ENCODE measurements around the gene MYO16.

MYO16 gene

DNA sequence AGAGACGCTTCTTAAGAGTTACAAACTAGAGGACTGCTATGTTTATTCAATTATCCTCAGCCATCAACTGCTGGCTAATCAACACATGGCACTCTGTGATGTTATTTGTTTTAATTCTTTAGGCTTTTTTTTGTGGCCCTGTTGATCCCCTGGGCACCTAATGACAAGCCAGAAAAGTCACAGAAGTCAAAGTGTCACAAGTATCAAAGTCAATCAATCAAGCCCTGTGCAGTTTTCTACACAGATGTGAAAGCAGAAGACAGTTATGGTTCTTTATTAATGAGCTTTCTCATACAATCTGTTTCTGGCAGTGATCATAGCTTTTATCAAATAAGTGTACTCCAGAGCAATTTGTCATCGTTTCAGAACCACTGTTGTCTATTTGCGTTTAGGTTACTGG is 34.3 kb downstream of the MYO16 start:
- no peak for DNase-seq (ENCODE audit: low spot score)

DNA sequence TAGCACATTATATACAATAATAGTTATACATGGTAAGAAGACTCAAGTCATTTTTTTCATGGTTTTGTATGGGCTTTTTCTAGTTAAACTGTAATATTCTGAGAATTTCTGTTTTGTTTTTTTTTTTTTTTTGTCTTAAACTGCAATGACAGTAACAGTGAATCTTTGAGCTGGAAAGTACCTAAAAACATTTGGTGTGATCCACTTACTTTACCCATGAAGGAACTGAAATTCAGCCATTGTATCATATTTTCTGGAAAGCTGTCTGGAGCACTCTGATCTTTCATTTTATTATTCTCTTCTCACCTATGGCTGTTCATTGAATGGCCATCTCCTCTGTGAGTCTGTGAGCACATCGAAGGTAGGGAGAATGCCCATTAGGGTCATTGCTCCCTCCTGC is 37.8 kb downstream of the MYO16 start:
- no peak for DNase-seq (ENCODE audit: low spot score)

DNA sequence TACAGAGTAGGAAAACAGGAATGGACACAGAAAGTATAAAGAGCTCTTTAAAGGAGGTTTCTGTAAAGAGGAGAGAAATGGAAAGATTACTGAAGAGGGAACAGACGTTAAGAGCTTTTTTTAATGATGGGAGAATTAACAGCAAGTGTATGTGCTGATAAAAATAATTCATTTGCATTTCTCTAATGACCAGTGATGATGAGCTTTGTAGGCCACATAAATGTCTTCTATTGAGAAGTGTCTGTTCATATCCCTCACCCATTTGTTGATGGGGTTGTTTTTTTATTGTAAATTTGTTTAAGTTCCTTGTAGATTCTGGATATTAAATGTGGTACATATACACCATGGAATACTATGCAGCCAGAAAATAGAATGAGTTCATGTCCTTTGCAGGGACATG is 40.0 kb downstream of the MYO16 start:
- no peak for DNase-seq (ENCODE audit: low spot score)

DNA sequence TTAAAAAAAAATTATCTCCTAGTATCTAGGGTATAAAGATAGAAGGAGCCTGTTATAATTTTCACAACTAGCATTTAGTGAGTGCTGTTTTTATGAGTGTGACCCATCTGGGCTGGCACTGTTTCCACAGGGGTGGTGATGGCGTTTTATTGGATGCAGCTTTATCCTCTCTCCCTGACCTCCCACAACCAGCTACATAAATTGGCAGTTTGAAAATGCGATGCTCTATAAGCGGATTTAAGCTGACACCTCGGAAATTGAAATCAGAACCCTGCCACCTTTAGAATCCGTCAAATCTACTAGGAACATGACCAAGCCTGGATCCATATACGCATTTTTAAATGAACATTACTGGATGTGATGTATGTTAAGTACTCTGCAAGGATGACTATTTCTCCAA is 44.9 kb downstream of the MYO16 start:
- DNase-seq (ENCODE audit: low spot score) = no peak

DNA sequence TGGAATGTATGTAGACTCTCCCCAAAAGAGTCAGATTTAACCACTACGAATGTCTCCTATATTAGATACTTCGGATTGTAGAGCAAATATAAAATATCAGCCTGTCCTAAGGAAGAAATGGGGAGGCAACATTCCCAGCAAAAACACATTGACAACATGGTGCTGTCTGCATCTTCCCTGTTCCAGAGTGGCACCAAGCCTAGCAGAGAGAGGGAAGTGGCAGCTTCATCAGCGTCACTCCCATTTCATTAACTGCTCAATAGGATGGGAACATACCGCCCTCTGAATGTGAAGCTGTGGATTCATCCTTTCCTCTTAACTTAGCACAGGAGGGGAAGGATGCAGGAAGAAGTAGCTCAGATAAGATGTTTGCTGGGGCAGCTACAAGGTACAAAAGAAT is 45.4 kb downstream of the MYO16 start:
- no peak for DNase-seq (ENCODE audit: low spot score)

DNA sequence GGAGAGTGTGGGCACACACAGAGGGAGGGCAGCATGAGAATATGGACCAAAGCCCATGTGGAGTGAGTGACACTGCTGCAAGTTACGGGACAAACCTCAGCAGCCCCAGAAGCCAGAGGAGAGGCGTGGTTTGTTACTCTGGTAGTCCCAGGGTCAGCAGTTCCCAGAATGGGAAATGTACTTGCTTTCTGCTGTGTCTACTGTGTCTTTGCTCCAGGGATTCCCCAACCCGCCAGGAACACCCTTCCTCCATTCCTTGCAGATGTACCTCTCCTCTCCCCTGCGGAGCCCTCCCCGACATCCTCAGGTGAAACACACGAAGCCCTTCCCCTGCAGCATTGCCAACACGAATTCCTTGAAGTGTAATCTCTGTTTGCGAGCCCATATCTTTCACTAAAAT is 47.2 kb downstream of the MYO16 start:
- DNase-seq (ENCODE audit: low spot score) = no peak

DNA sequence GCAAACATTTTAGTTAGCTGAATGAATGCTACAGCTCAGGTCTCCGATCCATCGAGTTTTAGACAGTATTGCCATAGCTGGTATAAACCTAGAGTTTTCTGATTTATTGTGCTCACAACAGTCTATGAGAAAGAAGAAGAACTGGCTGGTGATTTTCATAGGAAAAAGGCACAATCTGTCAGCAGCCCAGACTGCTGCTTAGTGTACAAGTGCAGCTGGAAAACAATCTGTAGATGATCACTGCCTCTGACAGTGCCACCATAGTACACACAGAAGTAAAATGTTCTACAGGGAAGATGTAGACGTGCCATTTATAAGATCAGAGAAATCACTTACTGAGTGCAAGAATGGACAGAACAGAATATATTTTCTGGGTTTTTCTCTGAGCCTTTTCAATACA is 48.4 kb downstream of the MYO16 start:
- DNase-seq (ENCODE audit: low spot score) = no peak

DNA sequence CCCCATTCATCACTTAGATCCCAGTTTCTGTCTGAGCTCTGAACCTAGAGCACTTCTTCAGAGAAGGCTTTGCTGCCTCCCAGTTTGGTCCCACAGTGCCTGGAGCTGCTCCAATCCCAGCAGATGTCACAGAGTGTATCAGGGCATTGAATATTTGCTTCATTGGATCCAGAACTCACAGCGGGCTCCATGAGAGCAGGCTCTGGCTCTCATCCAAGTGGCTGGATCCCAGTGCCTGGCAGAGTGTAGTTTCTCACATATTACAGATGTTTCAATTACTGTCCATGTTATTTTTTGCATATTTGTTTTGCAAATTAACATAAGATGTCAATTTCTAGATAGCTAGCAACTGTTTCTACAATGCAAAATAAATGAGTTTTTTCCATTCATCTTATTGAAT is 50.6 kb downstream of the MYO16 start:
- no peak for DNase-seq (ENCODE audit: low spot score)

DNA sequence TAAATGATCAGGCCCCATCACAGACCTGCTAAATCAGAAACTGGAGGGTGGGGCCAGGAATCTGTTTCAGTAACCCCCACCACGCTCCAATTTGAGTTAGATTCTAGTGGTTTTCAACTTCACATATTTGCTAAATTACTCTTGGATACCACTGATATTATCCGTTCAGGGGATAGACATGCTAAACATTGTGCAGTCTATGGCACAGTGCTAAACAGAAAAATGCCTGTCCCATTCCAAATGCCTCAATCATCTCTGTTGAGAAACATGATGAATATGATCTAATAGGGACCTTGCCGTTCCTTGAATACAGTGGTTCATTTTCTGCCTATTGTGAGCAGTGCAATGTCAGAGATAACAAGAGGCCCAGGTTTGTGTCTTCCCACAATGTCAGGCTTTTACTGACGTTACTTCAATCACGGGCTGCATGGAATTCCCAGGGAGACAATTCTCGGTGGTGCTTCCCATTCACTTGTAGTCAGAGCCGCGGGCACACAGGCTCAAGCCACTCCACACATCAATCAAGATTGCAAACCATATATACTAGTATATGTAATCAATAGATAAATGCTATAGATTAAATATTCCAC is 52.7 kb downstream of the MYO16 start:
- DNase-seq (ENCODE audit: low spot score) = no peak

DNA sequence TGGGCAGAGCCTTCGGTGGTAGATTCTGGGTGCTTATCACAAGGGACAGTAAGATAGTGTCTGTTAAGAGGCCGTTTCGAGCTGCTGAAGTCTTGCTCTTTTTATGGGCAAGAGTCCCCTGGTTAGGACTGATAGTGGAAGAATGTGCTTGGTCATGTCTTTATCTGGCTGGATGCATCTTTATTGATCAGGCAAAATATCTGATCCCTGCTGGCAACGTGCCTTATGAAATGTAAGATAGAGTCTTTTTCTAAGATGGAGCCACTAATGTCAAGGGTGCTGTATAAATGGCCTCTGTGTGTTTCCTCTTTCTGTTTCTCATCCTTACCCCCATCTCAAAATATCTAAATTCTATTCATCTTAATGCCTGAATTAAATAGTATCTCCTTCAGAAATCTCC is 53.3 kb downstream of the MYO16 start:
- no peak for DNase-seq (ENCODE audit: low spot score)

DNA sequence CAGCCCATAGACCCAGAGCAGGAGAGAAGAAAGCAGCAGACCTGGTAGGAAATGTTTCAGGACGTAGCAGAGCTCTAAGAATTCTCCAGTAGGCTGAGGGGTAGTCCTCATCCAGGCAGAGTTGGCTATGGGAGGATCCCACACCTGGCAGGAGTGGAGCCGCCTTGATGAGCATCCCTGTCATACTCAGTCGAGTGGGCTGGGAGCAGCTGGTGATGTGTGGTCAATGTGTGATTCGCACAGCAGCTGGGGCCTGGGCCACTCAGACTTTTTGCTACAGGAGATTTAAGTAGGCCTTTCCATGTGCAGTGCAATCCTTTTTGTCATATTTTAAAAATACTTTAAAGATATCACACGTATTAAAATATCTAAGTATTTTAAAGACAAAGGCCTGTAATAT is 56.6 kb downstream of the MYO16 start:
- DNase-seq (ENCODE audit: low spot score) = no peak

DNA sequence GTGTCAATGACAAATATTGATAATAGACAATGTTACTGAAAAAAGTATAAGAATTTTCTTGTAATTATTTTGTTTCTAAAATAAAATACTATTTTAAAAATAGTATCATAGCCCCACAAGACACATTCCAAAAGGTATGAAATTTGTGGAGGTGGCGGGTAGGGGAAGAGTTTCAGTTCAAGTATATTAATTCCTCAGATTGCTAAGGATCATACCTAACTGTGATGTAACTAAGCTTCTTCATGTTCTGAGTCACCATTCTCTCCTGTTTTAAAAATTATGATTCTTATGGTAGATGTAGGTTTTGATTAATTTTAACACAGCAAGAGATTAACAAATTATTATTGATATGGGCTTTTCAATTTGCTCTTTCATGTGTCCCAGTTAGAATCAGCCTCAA is 61.3 kb downstream of the MYO16 start:
- no peak for DNase-seq (ENCODE audit: low spot score)

DNA sequence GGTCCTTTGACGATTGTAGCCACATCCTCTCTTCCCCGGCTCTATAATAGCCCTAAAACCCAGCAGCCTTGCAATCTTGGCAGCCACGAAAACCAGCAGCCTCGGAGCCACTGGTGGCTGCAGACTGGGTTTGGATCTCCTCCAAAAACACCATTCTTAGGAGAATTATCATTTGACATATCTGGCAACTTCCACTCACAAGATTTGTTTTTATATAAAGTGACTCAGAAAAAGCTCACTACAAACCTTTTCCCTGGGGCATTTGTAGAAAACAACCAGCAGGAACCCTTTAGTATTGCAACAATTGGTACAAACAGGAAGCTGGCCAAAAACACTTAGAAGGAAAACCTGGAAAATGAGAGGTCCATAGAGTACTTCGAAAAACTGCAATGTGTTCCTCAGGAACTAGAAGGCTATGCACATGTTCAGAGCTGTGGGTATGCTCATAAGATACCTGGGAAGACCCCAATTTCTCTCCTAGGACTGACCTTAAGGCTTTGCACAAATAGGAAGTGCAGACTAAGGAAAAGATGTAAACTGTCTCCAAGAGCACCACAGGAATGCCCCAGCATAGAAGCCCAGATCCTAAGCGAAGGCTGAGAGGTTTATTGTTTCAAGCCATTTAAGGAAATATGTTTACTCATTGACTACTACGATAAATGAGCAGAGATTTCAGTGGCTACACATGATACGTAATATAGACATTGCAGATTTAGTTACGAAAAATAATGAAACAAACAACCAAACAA is 71.2 kb downstream of the MYO16 start:
- no peak for DNase-seq (ENCODE audit: low spot score)

DNA sequence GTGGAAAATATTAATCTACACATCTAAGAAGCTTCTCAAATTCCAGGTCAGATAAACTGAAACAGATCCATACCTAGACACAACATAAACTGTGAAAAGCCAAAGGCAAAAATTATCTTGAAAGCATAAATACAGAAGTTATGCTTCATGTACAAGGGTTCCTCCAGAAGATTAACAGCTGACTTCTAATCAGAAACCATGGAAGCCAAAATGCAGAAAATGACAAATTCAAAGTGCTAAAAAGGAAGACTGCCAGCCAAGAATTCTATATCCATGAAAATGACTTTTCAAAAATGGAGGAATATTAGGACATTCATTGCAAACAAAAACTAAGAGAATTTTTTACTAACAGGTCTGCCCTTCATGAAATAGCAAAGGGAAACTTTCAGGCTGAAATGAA is 72.8 kb downstream of the MYO16 start:
- DNase-seq (ENCODE audit: low spot score) = no peak

DNA sequence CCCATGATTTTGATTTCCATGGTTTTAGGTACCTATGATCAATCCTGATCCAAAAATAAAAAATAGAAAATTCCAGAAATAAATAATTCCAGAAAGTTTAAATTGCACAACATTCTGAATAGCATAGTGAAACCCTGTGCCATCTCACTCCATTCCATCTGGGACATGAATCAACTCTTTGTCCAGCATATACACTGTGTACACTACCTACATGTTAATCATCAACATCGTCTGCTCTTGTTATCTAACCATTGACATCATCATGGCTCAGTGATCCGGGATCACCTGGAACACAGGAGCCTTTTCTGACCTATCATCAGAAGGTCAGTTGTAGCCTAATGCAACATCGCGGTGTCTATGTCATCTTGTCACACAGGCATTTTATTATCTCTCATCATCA is 75.6 kb downstream of the MYO16 start:
- no peak for DNase-seq (ENCODE audit: low spot score)

DNA sequence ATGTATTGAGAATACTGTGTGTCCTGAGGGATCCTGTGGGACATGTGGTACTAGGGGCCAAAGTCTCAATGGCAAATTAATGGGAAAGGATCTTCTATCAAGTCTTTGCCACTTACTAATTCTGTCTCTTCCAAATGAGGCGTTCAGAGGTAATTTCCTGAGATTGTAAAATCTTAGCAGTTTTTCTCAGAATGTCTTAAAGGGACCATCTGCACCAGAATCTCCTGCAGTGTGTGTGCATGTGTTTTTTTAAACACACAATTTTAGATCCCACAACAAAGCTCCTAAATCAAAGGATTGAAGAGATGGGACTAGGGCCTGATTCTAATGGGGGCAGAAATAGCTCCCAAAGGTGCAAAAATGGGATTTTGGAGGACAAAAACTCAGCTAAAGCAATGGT is 78.2 kb downstream of the MYO16 start:
- no peak for DNase-seq (ENCODE audit: low spot score)

DNA sequence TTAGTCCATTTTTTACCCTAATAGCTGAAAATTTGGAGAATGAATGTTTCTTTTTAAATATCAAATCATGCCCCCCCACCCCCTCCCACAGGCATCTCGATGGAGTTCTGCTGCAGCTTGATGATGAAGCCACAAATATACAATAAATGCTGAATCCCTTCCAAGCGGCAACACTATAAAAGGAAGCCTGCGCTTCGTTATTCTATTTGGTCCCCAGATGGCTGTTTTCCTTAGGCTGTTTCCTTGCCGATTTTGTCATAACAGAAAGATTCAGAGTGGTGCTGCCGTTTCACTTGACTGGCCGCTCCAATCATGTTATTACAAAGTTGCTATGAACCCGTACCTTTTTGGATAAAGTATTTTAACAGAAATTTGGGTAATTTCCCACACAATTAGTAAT is 79.5 kb downstream of the MYO16 start:
- no peak for DNase-seq (ENCODE audit: low spot score)

DNA sequence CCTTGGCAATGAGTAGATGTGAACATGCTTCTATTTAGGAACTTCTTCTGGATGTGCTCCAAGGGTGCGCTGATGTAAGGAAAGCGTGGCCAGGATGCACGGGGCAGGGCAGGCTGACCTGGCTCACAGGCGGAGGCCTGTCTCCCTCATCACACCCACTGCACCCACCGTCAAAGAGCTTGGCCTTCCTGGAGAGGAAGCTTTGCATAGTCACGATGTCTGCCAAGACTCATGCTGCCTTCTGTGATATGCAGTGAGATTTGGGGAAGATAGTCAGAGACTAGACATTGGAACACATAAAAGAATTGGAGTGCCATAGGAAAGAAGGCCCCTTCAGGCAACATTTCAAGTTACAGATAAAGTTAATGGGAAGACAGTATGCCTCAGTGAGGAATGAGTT is 82.0 kb downstream of the MYO16 start:
- DNase-seq (ENCODE audit: low spot score) = no peak

DNA sequence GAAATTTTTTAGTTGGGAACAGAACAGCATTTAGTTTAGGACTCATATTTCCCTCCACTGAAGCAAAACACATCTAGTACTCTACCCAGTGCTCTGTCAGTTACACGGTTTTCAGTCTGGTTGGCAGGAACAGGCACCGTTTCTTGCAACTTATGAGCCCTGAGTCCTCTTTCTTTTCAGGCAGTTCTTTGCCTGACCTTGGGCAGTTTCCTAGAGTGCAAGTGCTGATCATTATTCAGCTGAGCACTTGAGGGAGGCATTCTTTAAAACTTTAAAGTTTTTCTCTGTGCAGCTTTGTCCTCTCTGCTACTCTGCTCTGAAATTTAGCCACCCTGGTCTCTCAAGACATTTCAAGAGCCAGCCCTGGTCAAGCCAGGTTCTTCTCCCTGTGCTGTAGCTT is 96.1 kb downstream of the MYO16 start:
- no peak for DNase-seq (ENCODE audit: low spot score)

DNA sequence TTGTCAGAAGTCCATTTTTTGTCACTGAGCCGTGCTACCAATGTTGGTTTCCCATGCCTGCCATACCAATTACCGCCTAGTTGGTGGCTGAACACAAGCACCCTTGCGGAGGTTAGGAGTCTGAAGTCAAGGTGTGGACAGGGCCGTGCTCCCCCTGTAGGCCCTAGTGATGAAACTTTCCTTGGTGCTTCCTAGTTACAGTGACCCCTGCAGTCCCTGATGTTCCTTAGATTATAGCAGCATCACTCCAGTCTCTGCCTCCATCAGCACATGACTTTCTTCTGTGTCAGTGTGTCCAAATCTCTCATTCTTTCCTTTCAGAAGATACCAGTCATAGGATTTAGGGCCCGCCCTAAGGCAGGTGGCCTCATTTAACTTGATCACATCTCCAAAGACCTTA is 99.0 kb downstream of the MYO16 start:
- no peak for DNase-seq (ENCODE audit: low spot score)

DNA sequence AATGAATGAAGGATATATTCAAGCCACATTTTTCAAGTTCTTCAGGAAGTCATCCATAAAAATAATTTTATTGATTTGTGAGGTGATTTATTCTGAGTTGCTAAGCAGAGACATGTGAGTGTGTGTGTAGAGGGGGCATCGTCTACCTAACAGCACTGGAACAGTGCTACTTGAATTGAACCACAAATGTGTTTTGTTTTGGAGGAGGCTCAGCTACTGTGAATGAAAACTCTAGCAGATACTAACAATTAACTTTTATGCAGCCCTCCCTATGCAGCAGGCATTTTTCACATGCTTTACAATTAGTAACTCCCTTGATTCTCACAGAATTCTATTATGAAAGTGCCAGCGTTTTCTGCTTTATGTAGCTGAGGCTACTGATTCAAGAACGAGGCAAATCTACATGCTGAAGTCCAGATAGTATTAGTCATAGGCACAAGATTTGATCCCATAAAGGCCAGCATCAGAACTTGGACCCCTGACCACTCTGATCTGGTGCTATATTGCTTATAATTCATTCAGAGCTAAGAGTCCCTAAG is 103.7 kb downstream of the MYO16 start:
- no peak for DNase-seq (ENCODE audit: low spot score)

DNA sequence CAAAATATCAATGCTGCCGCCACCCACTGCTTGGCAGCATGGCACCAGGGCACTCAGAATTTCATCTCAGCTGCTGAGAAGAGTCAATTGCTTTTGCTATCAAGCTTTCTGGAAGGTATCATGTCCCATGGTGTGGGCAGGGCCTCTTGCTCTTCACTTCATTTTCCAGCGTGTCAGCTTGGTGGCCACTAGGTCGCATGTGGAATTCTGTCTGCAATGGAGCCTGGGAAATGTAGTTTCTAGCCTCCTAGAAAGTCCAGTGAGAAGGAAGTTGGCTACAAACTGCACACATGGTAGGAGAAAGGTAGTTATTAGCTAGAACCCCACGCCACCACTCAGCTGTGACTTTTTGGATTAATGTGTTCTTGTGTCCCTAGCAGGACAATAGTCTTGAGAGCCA is 105.3 kb downstream of the MYO16 start:
- DNase-seq (ENCODE audit: low spot score) = no peak

DNA sequence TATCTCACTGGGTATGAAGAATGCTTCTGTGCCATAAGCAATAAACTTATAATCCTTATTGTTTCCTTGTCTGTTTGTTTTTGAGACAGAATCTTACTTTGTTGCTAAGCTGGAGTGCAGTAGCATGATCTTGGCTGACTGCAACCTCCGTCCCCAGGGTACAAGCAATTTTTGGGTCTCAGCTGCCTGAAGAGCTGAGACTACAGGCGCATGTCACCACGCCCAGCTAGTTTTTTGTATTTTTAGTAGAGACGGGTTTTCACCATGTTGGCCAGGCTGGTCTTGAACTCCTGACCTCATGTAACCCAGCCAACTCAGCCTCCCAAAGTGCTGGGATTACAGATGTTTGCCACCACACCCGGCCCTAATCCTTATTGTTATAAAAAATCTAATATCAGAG is 112.5 kb downstream of the MYO16 start:
- peak; percentile 63 for DNase-seq (ENCODE audit: low spot score)

Data from left forelimb (tissue), 1 donor.